HG03378 (cell line): ENCODE results near the gene RPS6KB2.
"Not testable (repeated sequence)": the region's sequence is repeated elsewhere in the genome, so short reads cannot be mapped to it uniquely, and the experiment has no call there.

ENCODE experiments used
- ATAC-seq: cut with Tn5 transposase; IDR thresholded peaks from one replicate; pipeline ENCODE4 v1.9.1; 2021; ENCODE audit warnings: mild to moderate bottlenecking, moderate library complexity; ENCODE audit not compliant: unreplicated experiment

The RPS6KB2 gene

GRCh38 chr11:67397536-67397935 is 30.8 kb upstream of the RPS6KB2 start:
- no peak for ATAC-seq

- no peak for ATAC-seq
Observed at GRCh38 chr11:67397986-67398660, 30.2 kb upstream of the RPS6KB2 start.

- no peak for ATAC-seq
Observed at GRCh38 chr11:67398661-67399563, 29.4 kb upstream of the RPS6KB2 start.

GRCh38 chr11:67400251-67400941 is 27.9 kb upstream of the RPS6KB2 start:
- no peak for ATAC-seq

DNA sequence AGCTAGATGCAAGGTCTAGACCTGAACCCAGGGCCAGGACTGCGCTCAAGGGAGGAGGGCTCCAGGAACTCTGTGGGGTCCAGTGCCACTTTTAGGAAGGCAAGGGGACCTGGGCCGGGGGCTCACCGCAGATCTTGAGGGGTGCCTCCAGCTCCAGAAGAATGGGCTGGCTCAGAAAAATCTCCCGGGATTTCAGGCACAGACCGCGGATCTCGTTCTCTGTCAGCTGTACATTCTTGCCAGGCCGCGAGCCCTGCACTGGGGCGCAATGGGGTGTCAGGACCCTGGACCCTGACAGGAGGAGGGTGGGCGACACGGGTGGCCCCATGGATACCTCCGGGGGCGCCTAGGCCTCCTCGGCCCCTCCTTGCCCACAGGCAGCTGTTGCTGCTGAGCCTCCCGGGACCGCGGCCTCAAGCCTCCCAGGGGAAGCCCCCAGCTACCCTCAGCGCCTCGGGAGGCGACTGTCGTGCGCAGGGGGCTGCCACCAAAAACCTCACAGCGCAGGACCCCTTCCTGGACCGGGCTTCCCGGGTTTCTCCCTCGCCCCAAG is 27.3 kb upstream of the RPS6KB2 start:
- peak; percentile 21 for ATAC-seq

DNA sequence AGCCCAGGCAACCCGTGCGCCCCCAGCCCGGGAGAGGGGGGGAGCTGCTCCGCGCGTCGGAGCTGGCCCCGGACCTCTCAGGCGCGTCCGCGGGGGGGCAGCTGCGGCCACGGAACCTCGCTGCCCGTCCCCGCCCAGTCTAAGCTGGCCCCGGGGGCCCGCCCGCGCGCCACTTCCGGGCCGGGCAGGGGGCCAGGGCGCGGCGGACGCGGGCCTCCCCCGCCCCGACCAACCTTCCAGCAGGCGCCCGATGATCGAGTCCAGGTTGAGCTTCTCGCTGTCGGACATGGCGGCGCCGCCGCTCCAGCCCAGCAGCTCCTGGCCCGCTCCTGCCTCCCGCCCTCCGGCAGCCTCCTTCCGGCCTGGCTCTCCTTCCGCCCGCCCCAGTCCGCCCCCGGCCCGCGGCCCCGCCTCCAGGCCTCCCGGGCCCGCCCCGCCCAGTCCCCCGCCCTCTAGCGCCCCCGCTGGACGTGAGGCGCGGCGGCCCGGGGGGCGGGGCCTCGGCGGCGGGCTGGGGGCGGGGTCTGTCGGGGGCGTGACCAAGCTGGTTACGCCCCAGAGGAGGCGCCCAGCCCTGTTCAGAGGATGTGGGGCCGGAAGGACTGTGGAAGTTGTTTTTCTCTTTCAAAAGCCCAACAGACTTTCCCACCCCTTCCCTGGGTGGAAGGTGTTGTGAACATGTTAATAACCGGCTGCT is 26.7 kb upstream of the RPS6KB2 start, which contains the start of gene PPP1CA:
Gene PPP1CA, minus strand, starts transcription at position 364 of the 697 bp plus-strand sequence. Its CDS starts 76 bp downstream, at position 288.
- peak; percentile 31 for ATAC-seq

DNA sequence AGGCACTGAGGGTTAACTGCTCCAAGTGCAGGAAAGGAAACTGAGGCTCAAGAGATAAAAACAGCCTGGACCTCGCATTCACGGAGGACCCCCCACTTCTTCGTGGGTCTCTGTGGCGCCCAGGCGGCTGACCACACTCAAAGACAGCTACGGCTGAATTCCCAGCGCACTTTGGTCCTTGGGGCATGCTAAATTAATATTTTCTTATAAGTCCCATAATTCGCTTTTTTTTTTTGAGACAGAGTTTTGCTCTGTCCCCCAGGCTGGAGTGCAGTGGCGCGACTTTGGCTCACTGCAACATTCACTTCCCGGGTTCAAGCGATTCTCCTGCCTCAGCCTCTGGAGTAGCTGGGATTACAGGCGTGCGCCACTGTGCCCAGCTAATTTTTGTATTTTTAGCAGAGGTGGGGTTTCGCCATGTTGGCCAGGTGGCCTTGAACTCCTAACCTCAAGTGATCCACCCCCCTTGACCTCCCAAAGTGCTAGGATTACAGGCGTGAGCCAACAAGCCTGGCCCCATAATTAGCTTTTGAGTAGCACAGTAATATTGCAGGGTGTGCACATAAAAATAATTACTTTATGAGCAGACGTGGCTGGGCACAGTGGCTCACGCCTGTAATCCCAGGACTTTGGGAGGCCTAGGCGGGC is 26.0 kb upstream of the RPS6KB2 start:
- not testable (repeated sequence) for ATAC-seq

- not testable (repeated sequence) for ATAC-seq
Observed at GRCh38 chr11:67403085-67403484, 25.2 kb upstream of the RPS6KB2 start.

- no peak for ATAC-seq
Observed at GRCh38 chr11:67404515-67405195, 23.6 kb upstream of the RPS6KB2 start.

- ATAC-seq = no peak
Observed at GRCh38 chr11:67405196-67405567, 23.1 kb upstream of the RPS6KB2 start.

DNA sequence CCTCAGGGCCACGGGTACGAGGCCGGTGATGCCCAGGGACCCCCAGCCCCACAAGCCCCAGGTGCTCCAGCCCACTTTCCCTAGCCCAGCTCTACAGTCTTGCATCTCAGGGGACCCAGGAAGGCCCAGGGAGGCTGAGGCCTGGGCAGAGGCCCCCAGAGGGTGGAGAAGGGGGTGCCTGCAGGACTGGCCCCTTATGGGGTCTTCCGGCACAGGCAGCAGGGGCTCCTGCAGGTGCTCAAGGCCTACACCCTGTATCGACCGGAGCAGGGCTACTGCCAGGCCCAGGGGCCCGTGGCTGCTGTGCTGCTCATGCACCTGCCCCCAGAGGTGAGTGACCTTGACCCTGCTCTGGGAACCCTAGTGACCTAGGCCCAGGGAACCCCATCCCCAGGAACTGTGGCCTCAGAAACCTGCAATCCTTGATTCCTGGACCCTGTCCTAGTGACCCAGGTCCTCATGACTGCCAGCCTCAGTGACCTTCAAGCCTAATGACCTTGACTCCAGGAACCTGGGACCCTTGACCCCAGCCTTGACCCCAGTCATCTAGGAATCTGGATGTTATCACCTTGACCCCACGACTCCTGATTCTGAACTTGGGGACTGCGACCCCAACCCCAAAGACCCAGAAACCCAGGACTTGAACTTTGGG is 22.5 kb upstream of the RPS6KB2 start:
- ATAC-seq = no peak

DNA sequence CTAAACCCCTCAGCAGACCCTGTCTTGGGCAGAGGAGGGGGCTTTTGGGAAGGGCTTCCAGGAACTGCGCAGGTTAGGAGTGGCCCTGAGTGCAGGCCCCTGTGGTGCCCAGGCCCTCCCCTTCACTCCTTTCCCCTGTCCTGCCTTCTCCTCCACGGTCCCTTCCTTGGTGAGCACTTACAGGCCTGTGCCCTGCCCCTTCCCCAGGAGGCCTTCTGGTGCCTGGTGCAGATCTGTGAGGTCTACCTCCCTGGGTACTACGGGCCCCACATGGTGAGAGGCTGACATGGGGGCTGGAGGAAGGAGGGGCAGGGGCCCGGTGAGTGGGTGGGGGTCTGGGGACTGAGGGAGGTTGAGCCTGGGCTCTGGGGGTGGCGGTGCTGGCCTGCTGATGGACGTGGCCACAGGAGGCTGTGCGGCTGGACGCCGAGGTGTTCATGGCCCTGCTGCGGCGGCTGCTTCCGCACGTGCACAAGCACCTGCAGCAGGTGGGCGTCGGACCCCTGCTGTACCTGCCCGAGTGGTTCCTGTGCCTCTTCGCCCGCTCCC is 21.8 kb upstream of the RPS6KB2 start:
- ATAC-seq = no peak

GRCh38 chr11:67406969-67407687 is 21.2 kb upstream of the RPS6KB2 start:
- no peak for ATAC-seq

- no peak for ATAC-seq
Observed at GRCh38 chr11:67407688-67408163, 20.6 kb upstream of the RPS6KB2 start.

- ATAC-seq = no peak
Observed at GRCh38 chr11:67408437-67409200, 19.7 kb upstream of the RPS6KB2 start.

- no peak for ATAC-seq
Observed at GRCh38 chr11:67409261-67409666, 19.0 kb upstream of the RPS6KB2 start.

DNA sequence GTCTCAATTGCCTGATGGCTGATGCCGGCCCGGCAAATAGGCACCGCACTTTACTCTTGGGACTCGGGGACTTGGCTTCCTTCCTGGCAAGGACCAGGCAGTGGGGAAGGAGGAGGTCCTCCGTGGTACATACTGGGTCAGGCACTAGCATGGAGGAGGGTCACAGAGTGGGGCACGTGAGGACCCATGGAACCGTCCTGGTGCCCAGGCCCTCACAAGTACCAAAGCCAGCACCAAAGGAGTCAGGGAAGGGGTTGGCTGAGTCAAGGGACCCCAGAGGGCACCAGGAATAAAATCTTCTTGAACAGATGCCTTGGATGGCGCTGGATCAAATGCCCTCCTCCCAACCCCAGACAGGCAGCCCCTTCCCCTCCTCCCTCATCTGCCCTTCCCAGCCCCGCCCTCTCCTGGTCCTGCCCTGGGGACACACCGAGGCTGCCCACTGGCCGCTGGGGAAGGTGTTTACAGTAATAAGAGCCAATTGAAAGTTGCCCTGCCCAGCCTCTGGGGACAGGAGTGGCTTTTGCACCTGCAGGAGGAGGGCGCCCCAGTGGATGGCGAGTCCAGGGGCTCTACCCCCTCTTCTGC is 18.4 kb upstream of the RPS6KB2 start:
- ATAC-seq = no peak
